WTC11 (cell line): ENCODE data around the gene KCNK7. TPM values are rescaled to one million over a fixed set of nuclear protein-coding genes. Genes with fewer than 3 reads are reported as not detected.

Experiments
- ATAC-seq: fragments of 200-7000 bp; cut with Tn5 transposase; 2 replicates; pipeline ENCODE4 v1.10.0; 2021; ENCODE audit warnings: mild to moderate bottlenecking, moderate library complexity
- CTCF ChIA-PET: fragments of 300-600 bp; sonication (Branson Sonifier 250); formaldehyde crosslinking; loops from one replicate; lab custom pipeline; 2021; ENCODE audit warnings: antibody characterized with exemption; lab: Charles Lee
- POLR2A ChIA-PET: fragments of 350-600 bp; sonication (Branson Sonifier 250); formaldehyde crosslinking; loops from one replicate; lab custom pipeline; 2021; ENCODE audit warnings: antibody characterized with exemption; lab: Charles Lee
- DNase-seq: peaks from one replicate; pipeline ENCODE4 v3.0.0; 2021; ENCODE audit warnings: low spot score
- H3K27ac Mint-ChIP-seq: 2 replicates; pipeline ENCODE4 v1.8.0; 2021; ENCODE audit warnings: mixed read lengths
- H3K27me3 Mint-ChIP-seq: 2 replicates; pipeline ENCODE4 v1.8.0; 2021; ENCODE audit warnings: low read depth, mild to moderate bottlenecking, moderate library complexity, mixed read lengths
- H3K36me3 Mint-ChIP-seq: 2 replicates; pipeline ENCODE4 v1.8.0; 2021; ENCODE audit warnings: mixed read lengths
- H3K4me1 Mint-ChIP-seq: 2 replicates; pipeline ENCODE4 v1.8.0; 2022; ENCODE audit warnings: mixed read lengths
- H3K4me3 Mint-ChIP-seq: 2 replicates; pipeline ENCODE4 v1.8.0; 2021; ENCODE audit warnings: mild to moderate bottlenecking, moderate library complexity, mixed read lengths
- H3K9me3 Mint-ChIP-seq: 2 replicates; pipeline ENCODE4 v1.8.0; 2021; ENCODE audit warnings: mixed read lengths
- ARID4B ChIP-seq: sonication (generic); formaldehyde crosslinking; IDR thresholded peaks from 2 replicates; pipeline ENCODE4 v1.8.0; 2023; ENCODE audit warnings: missing genetic modification reagents, mild to moderate bottlenecking, borderline replicate concordance
- CBFB ChIP-seq: sonication (generic); formaldehyde crosslinking; IDR thresholded peaks from 2 replicates; pipeline ENCODE4 v1.8.1; 2022; ENCODE audit warnings: mild to moderate bottlenecking, low read depth, missing genetic modification reagents
- E2F1 ChIP-seq: sonication (generic); formaldehyde crosslinking; IDR thresholded peaks from 2 replicates; pipeline ENCODE4 v1.8.0; 2022; ENCODE audit warnings: mild to moderate bottlenecking, missing genetic modification reagents
- EMX1 ChIP-seq: fragments of 250-450 bp; sonication (Bioruptor Pico); IDR thresholded peaks from 2 replicates; pipeline ENCODE4 v1.8.0; 2021; ENCODE audit warnings: mild to moderate bottlenecking
- FOXP1 ChIP-seq: sonication (generic); formaldehyde crosslinking; IDR thresholded peaks from 2 replicates; pipeline ENCODE4 v1.8.0; 2022; ENCODE audit warnings: missing genetic modification reagents, mild to moderate bottlenecking, moderate library complexity, borderline replicate concordance
- FOXP4 ChIP-seq: sonication (generic); formaldehyde crosslinking; IDR thresholded peaks from 2 replicates; pipeline ENCODE4 v1.8.0; 2022; ENCODE audit warnings: mild to moderate bottlenecking, missing genetic modification reagents
- GRHL2 ChIP-seq: fragments of 250-450 bp; sonication (Bioruptor Pico); IDR thresholded peaks from 2 replicates; pipeline ENCODE4 v1.8.0; 2022; ENCODE audit warnings: mild to moderate bottlenecking, moderate library complexity; ENCODE audit not compliant: insufficient replicate concordance, severe bottlenecking
- HMGA2 ChIP-seq: fragments of 250-450 bp; sonication (Bioruptor Pico); IDR thresholded peaks from 2 replicates; pipeline ENCODE4 v1.4.0; 2021; ENCODE audit warnings: mild to moderate bottlenecking, moderate library complexity
- IRF1 ChIP-seq: sonication (generic); formaldehyde crosslinking; IDR thresholded peaks from 2 replicates; pipeline ENCODE4 v1.8.0; 2023; ENCODE audit warnings: missing genetic modification reagents
- JAZF1 ChIP-seq: fragments of 250-450 bp; sonication (Bioruptor Pico); IDR thresholded peaks from 2 replicates; pipeline ENCODE4 v1.9.0; 2021; ENCODE audit warnings: moderate library complexity, mild to moderate bottlenecking, inconsistent platforms
- NFATC4 ChIP-seq: fragments of 250-450 bp; sonication (Bioruptor Pico); IDR thresholded peaks from 2 replicates; pipeline ENCODE4 v1.9.0; 2021; ENCODE audit warnings: mild to moderate bottlenecking
- NFE2L1 ChIP-seq: sonication (generic); formaldehyde crosslinking; IDR thresholded peaks from 2 replicates; pipeline ENCODE4 v1.8.1; 2023; ENCODE audit warnings: missing genetic modification reagents
- OVOL2 ChIP-seq: fragments of 250-450 bp; sonication (Bioruptor Pico); IDR thresholded peaks from 2 replicates; pipeline ENCODE4 v1.9.0; 2021; ENCODE audit warnings: mild to moderate bottlenecking, borderline replicate concordance
- PREB ChIP-seq: sonication (generic); formaldehyde crosslinking; IDR thresholded peaks from 2 replicates; pipeline ENCODE4 v1.8.1; 2022; ENCODE audit warnings: mild to moderate bottlenecking, missing genetic modification reagents, moderate library complexity, borderline replicate concordance
- PRRX2 ChIP-seq: fragments of 250-450 bp; sonication (Bioruptor Pico); IDR thresholded peaks from 2 replicates; pipeline ENCODE4 v1.8.0; 2021; ENCODE audit warnings: mild to moderate bottlenecking
- SOX15 ChIP-seq: fragments of 250-450 bp; sonication (Bioruptor Pico); IDR thresholded peaks from 2 replicates; pipeline ENCODE4 v1.9.0; 2021; ENCODE audit warnings: mild to moderate bottlenecking
- SP1 ChIP-seq: sonication (generic); formaldehyde crosslinking; conservative IDR thresholded peaks from 2 replicates; pipeline ENCODE4 v1.8.1; 2022; ENCODE audit warnings: missing genetic modification reagents
- USF1 ChIP-seq: sonication (generic); formaldehyde crosslinking; IDR thresholded peaks from 2 replicates; pipeline ENCODE4 v1.8.0; 2022; ENCODE audit warnings: mild to moderate bottlenecking, missing genetic modification reagents
- ZBTB43 ChIP-seq: sonication (generic); formaldehyde crosslinking; IDR thresholded peaks from 2 replicates; pipeline ENCODE4 v1.8.1; 2023; ENCODE audit warnings: mild to moderate bottlenecking, missing genetic modification reagents
- ZMAT4 ChIP-seq: fragments of 250-450 bp; sonication (Bioruptor Pico); IDR thresholded peaks from 2 replicates; pipeline ENCODE4 v1.9.0; 2021; ENCODE audit warnings: mild to moderate bottlenecking
- ZNF219 ChIP-seq: sonication (generic); formaldehyde crosslinking; IDR thresholded peaks from 2 replicates; pipeline ENCODE4 v1.8.0; 2023; ENCODE audit warnings: missing genetic modification reagents, mild to moderate bottlenecking, borderline replicate concordance
- total RNA-seq: library from RNA; stranded (reverse); gene quantifications from 3 replicates; pipeline ENCODE4 v1.2.3, GENCODE V29; 2021

The KCNK7 gene
- total RNA-seq, 1 experiment from 2014 or later: 1.4 TPM

GRCh38 chr11:65623177-65623576 lies 27.6 kb upstream of the KCNK7 start (continued):
- TF ChIP-seq E2F1 (no peak), SP1 (CRISPR knock-in tag) (no peak), USF1 (CRISPR knock-in tag) (no peak), ZMAT4 (no peak), EMX1 (CRISPR knock-in tag) (no peak)

GRCh38 chr11:65622011-65622410 lies 26.4 kb upstream of the KCNK7 start:
- no peak for ATAC-seq
- no peak for DNase-seq
- peaks cover 23% of the 10 kb centered on the region for H3K36me3 Mint-ChIP-seq
- TF ChIP-seq JAZF1 (CRISPR knock-in tag) (no peak), CBFB (no peak), FOXP4 (CRISPR knock-in tag) (no peak), PREB (CRISPR knock-in tag) (no peak), NFATC4 (CRISPR knock-in tag) (no peak), ARID4B (CRISPR knock-in tag) (no peak), IRF1 (CRISPR knock-in tag) (no peak), FOXP1 (CRISPR knock-in tag) (no peak), HMGA2 (no peak), OVOL2 (CRISPR knock-in tag) (no peak), NFE2L1 (no peak), SOX15 (CRISPR knock-in tag) (no peak), ZBTB43 (no peak), GRHL2 (CRISPR knock-in tag) (no peak), PRRX2 (no peak), ZNF219 (no peak)
- no peak overlapping the region for H3K4me3 Mint-ChIP-seq
- no peaks in the 10 kb centered on the region; the same call in 1 of the 2 replicates for H3K4me1 Mint-ChIP-seq
- H3K27me3 Mint-ChIP-seq: no peaks in the 10 kb centered on the region
- POLR2A ChIA-PET: no interaction called here
- CTCF ChIA-PET: no interaction called here
- H3K27ac Mint-ChIP-seq: 0 out of 2 replicates have a peak overlapping the region, but pooled peaks have one; percentile 87
- no peaks in the 10 kb centered on the region for H3K9me3 Mint-ChIP-seq
